GOT3 (cell line): ENCODE data around the gene CARD8.
"Not testable (repeated sequence)": the region's sequence is repeated elsewhere in the genome, so short reads cannot be mapped to it uniquely, and the experiment has no call there.

Source experiments
- DNase-seq: peaks from one replicate; lab custom pipeline; 2025; ENCODE audit warnings: mixed read lengths; lab: John Stamatoyannopoulos, UW

The CARD8 gene

GRCh38 chr19:48255376-48256303, at the start of gene CARD8:
Gene CARD8, minus strand, starts transcription at chr19:48255912. Its CDS starts 14,892 bp downstream, at chr19:48241020.
- peak; percentile 56 for DNase-seq

GRCh38 chr19:48303866-48304265, 48.2 kb upstream of the CARD8 start:
- DNase-seq: no peak

- DNase-seq: no peak
Observed at GRCh38 chr19:48303367-48303766, 47.7 kb upstream of the CARD8 start.

- no peak for DNase-seq
Observed at GRCh38 chr19:48302600-48302959, 46.9 kb upstream of the CARD8 start.

- no peak for DNase-seq
Observed at GRCh38 chr19:48301886-48302599, 46.3 kb upstream of the CARD8 start.

- no peak for DNase-seq
Observed at GRCh38 chr19:48297975-48298374, 42.3 kb upstream of the CARD8 start.

- no peak for DNase-seq
Observed at GRCh38 chr19:48296963-48297734, 41.4 kb upstream of the CARD8 start.

GRCh38 chr19:48295458-48295857, 39.7 kb upstream of the CARD8 start:
- no peak for DNase-seq

- DNase-seq: no peak
Observed at GRCh38 chr19:48292798-48293197, 37.1 kb upstream of the CARD8 start.

GRCh38 chr19:48291489-48291815, 35.7 kb upstream of the CARD8 start:
- not testable (repeated sequence) for DNase-seq

GRCh38 chr19:48290771-48291488, 35.2 kb upstream of the CARD8 start:
- DNase-seq: peak; percentile 54

- no peak for DNase-seq
Observed at GRCh38 chr19:48290401-48290770, 34.7 kb upstream of the CARD8 start.

- DNase-seq: no peak
Observed at GRCh38 chr19:48287748-48288147, 32.0 kb upstream of the CARD8 start.

- DNase-seq: no peak
Observed at GRCh38 chr19:48284896-48285295, 29.2 kb upstream of the CARD8 start.

GRCh38 chr19:48283908-48284307, 28.2 kb upstream of the CARD8 start:
- no peak for DNase-seq

- no peak for DNase-seq
Observed at GRCh38 chr19:48279747-48280146, 24.0 kb upstream of the CARD8 start.

GRCh38 chr19:48274938-48275337, 19.2 kb upstream of the CARD8 start:
- DNase-seq: no peak

GRCh38 chr19:48274173-48274572, 18.5 kb upstream of the CARD8 start:
- DNase-seq: no peak

GRCh38 chr19:48271531-48272151, 15.9 kb upstream of the CARD8 start:
- DNase-seq: no peak

GRCh38 chr19:48269617-48270026, 13.9 kb upstream of the CARD8 start:
- DNase-seq: not testable (repeated sequence)

- not testable (repeated sequence) for DNase-seq
Observed at GRCh38 chr19:48265326-48265725, 9.6 kb upstream of the CARD8 start.
